ENCODE results near the gene GPBP1. TPM values are rescaled to one million over a fixed set of nuclear protein-coding genes. Genes with fewer than 3 reads are reported as not detected.
"Not testable (repeated sequence)": the region's sequence is repeated elsewhere in the genome, so short reads cannot be mapped to it uniquely, and the experiment has no call there.

The GPBP1 gene
- total and polyA plus RNA-seq, 2 experiments from 2014 or later = 105 to 109 TPM

DNA sequence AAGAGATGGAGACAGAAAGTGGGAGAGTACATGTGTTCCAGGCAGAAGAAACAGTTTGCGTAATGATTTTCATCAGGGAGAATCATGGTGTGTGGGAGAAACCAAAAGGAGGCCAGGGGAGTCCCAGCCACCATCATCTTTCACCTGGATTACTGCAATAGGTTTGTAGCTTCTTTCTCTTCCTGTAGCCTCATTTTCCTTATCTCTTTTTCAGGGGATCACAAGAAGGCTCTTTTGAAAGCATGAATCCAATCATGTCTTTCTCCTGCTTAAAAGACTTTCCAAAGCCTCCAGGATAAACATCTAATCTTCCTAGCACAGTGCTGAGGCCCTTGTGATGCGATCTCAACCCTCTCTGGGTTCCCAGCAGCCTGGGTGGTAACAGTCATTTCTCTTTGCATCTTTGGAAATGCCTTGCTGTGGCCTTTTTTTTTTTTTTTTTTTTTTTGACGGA, 10.3 kb upstream of the GPBP1 start (continued):
- no peak for TF ChIP-seq REST (IDR thresholded peaks at IDR 0.05; ENCODE audit: unreplicated experiment)
- no peak for TF ChIP-seq JUNB (IDR thresholded peaks at IDR 0.05; ENCODE audit: unreplicated experiment)
- TF ChIP-seq, protein P1, sequence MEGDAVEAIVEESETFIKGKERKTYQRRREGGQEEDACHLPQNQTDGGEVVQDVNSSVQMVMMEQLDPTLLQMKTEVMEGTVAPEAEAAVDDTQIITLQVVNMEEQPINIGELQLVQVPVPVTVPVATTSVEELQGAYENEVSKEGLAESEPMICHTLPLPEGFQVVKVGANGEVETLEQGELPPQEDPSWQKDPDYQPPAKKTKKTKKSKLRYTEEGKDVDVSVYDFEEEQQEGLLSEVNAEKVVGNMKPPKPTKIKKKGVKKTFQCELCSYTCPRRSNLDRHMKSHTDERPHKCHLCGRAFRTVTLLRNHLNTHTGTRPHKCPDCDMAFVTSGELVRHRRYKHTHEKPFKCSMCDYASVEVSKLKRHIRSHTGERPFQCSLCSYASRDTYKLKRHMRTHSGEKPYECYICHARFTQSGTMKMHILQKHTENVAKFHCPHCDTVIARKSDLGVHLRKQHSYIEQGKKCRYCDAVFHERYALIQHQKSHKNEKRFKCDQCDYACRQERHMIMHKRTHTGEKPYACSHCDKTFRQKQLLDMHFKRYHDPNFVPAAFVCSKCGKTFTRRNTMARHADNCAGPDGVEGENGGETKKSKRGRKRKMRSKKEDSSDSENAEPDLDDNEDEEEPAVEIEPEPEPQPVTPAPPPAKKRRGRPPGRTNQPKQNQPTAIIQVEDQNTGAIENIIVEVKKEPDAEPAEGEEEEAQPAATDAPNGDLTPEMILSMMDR (conservative IDR thresholded peaks at IDR 0.05; ENCODE audit: low read depth in 2 of 2) = no peak

DNA sequence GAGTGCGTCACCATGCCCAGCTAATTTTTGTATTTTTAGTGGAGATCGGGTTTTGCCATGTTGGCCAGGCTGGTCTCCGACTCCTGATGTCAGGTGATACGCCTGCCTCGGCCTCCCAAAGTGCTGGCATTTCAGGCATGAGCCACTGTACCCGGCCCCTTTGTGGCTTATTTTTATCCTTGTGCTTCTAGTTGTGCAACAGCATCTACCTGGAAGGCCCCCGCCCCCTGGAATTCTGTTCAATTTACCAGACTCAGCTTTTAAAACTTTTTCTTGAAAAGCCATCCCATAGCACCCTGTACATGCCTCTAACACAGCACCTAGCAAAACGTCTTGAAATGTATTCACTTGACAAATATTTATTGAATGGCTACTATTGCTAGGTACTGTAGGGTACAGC, 9.7 kb upstream of the GPBP1 start:
- Histone ChIP-seq H3K4me1 (ENCODE audit: insufficient read depth) (no peaks in the 10 kb centered on the region), H3K79me2 (replicated peaks; ENCODE audit: insufficient read depth) (no peaks in the 10 kb centered on the region), H3K9me2 (ENCODE audit: insufficient read depth) (no peaks in the 10 kb centered on the region), H3K36me3 (ENCODE audit: insufficient read depth) (no peaks in the 10 kb centered on the region), H2AFZ (no peak overlapping the region), H3F3A (replicated peaks; ENCODE audit: low read depth) (no peaks in the 10 kb centered on the region), H4K20me1 (replicated peaks; ENCODE audit: insufficient read depth) (no peaks in the 10 kb centered on the region), H3K27me3 (ENCODE audit: insufficient read depth) (no peaks in the 10 kb centered on the region), H3K4me3 (no peak overlapping the region), H3K27ac (ENCODE audit: low read depth) (no peak overlapping the region), H3K4me2 (no peak overlapping the region)
- DNase-seq (ENCODE audit: low spot score) (no peak), ATAC-seq (no peak)
- Mint-ChIP-seq H3K9me3 (peaks cover 1% of the 10 kb centered on the region; the same call in 1 of the 3 replicates), H3K4me3 (no peak overlapping the region), H3K36me3 (ENCODE audit: low read depth) (no peaks in the 10 kb centered on the region), H3K27ac (no peak overlapping the region), H3K27me3 (ENCODE audit: insufficient read depth, low read depth, poor library complexity) (peaks cover 1% of the 10 kb centered on the region), H3K4me1 (no peaks in the 10 kb centered on the region)
- TF ChIP-seq JUNB (IDR thresholded peaks at IDR 0.05; ENCODE audit: unreplicated experiment) = no peak
- TF ChIP-seq ZNF331 (CRISPR knock-in tag; IDR thresholded peaks at IDR 0.05; ENCODE audit: low read depth) = no peak

- not testable (repeated sequence) for H3K27ac Mint-ChIP-seq, ATAC-seq
Measured at GRCh38 chr5:57165171-57165570, 8.7 kb upstream of the GPBP1 start.

More at GRCh38 chr5:57165171-57165570, 8.7 kb upstream of the GPBP1 start:
- not testable (repeated sequence) for H3K9me3 Mint-ChIP-seq; H3K4me1 ChIP-seq (ENCODE audit: insufficient read depth); H3K9me2 ChIP-seq (ENCODE audit: insufficient read depth); H3F3A ChIP-seq (replicated peaks; ENCODE audit: low read depth); H2AFZ ChIP-seq; H3K27me3 ChIP-seq (ENCODE audit: insufficient read depth); DNase-seq (ENCODE audit: low spot score); H3K4me3 Mint-ChIP-seq; H3K36me3 ChIP-seq (ENCODE audit: insufficient read depth); H3K27ac ChIP-seq (ENCODE audit: low read depth); H3K36me3 Mint-ChIP-seq (ENCODE audit: low read depth); H3K27me3 Mint-ChIP-seq (ENCODE audit: insufficient read depth, low read depth, poor library complexity); H4K20me1 ChIP-seq (replicated peaks; ENCODE audit: insufficient read depth); H3K4me3 ChIP-seq; H3K4me1 Mint-ChIP-seq; H3K79me2 ChIP-seq (replicated peaks; ENCODE audit: insufficient read depth); H3K4me2 ChIP-seq

All from GM23338 (cell line).